Lung (tissue), 12 donors: ENCODE results near the gene NHLH2. TPM values are rescaled to one million over a fixed set of nuclear protein-coding genes. Genes with fewer than 3 reads are reported as not detected.

Source experiments
- ATAC-seq: fragments of 200-7000 bp; cut with Tn5 transposase; one replicate; pipeline ENCODE4 v1.9.1; 2020; ENCODE audit warnings: moderate number of reproducible peaks; ENCODE audit not compliant: insufficient read depth, low FRiP score
- DNase-seq, 3 donors: peaks; one replicate each; pipeline ENCODE4 v3.0.0-alpha.2; 2013 to 2017
- H3K27ac ChIP-seq, 2 donors: one replicate each; pipeline ENCODE4 v1.5.1; 2013; ENCODE audit warnings: mild to moderate bottlenecking in 2 of 2, moderate library complexity in 2 of 2, control low read depth in 1 of 2, inconsistent platforms in 1 of 2, low read depth in 1 of 2, low read length in 1 of 2
- H3K27me3 ChIP-seq, 3 donors: one replicate each; pipeline ENCODE4 v1.5.1; 2013; ENCODE audit warnings: low read length in 2 of 3; ENCODE audit not compliant: control insufficient read depth in 3 of 3, insufficient read depth in 3 of 3
- H3K36me3 ChIP-seq, 4 donors: one replicate each; pipeline ENCODE4 v1.5.1; 2013; ENCODE audit warnings: low read length in 4 of 4, mild to moderate bottlenecking in 1 of 4, moderate library complexity in 1 of 4; ENCODE audit not compliant: control insufficient read depth in 4 of 4, insufficient read depth in 4 of 4
- H3K4me1 ChIP-seq, 5 donors: one replicate each; pipeline ENCODE4 v1.5.1; 2013; ENCODE audit warnings: low read length in 5 of 5, mild to moderate bottlenecking in 2 of 5, moderate library complexity in 1 of 5; ENCODE audit not compliant: control insufficient read depth in 5 of 5, insufficient read depth in 5 of 5
- H3K4me3 ChIP-seq: one replicate; pipeline ENCODE4 v1.5.1; 2013; ENCODE audit warnings: mild to moderate bottlenecking, control low read depth, moderate library complexity
- H3K9ac ChIP-seq, 2 donors: one replicate each; pipeline ENCODE4 v1.5.1; 2013; ENCODE audit warnings: low read length in 2 of 2, control low read depth in 1 of 2; ENCODE audit not compliant: insufficient read depth in 1 of 2
- H3K9me3 ChIP-seq, 4 donors: one replicate each; pipeline ENCODE4 v1.5.1; 2013; ENCODE audit warnings: low read length in 3 of 4, mild to moderate bottlenecking in 1 of 4, moderate library complexity in 1 of 4; ENCODE audit not compliant: control insufficient read depth in 4 of 4, insufficient read depth in 3 of 4
- CTCF ChIP-seq: IDR thresholded peaks from 2 replicates; pipeline ENCODE4 v1.5.1; 2012; ENCODE audit warnings: mild to moderate bottlenecking; ENCODE audit errors: control extremely low read depth, extremely low read depth
- WGBS, 2 donors: extraction: QIAGEN DNeasy Blood & Tissue Kit; methylation state at CpG; one replicate each; pipeline ENCODE4 v1.1.7; 2013; 5-methylcytosine and 5-hydroxymethylcytosine counted together
- polyA plus RNA-seq, 2 donors: library from polyadenylated mRNA; stranded (reverse); fragments of 200-250 nt; gene quantifications; one replicate each; pipeline ENCODE4 v1.2.1, GENCODE V29; 2013
- total RNA-seq, 2 donors: library from RNA; depleted of rRNA in 1 of 2; stranded (reverse); fragments of >200 nt in 1 of 2; gene quantifications; one replicate each; pipeline ENCODE4 v1.2.1, GENCODE V29; 2014 to 2021
- donor health status: control.
- donor health status: control.
- donor health status: Bipolar disorder and iron deficiency.
- donor health status: healthy.
- donor health status: DM: yes; HTN: yes; CAD: no.

NHLH2 gene
- total and polyA plus RNA-seq, 4 donors: 0.04 to 0.18 TPM; not detected in 2

- ATAC-seq: no peak
- Histone ChIP-seq H3K9me3 (no peaks in the 10 kb centered on the region), H3K36me3 (no peaks in the 10 kb centered on the region), H3K4me3 (no peak overlapping the region), H3K4me1 (no peaks in the 10 kb centered on the region), H3K9ac (no peak overlapping the region), H3K27ac (no peak overlapping the region), H3K27me3 (no peaks in the 10 kb centered on the region)
- WGBS, 2 donors: 73 to 80% methylated on average over 8 of the region's 8 CpGs
- no peak for TF ChIP-seq CTCF
- DNase-seq: no peak
Observed at GRCh38 chr1:115882913-115883902, 42.3 kb upstream of the NHLH2 start.

- H3K36me3 ChIP-seq: no peaks in the 10 kb centered on the region
- no peak for TF ChIP-seq CTCF
- DNase-seq (no peak), ATAC-seq (no peak)
- no peak overlapping the region for H3K27ac ChIP-seq
- no peaks in the 10 kb centered on the region for H3K9me3 ChIP-seq
- no peaks in the 10 kb centered on the region for H3K4me1 ChIP-seq
- H3K4me3 ChIP-seq: no peak overlapping the region
- 75 to 87% methylated on average over 1 of the region's 1 CpG for WGBS, 2 donors
- no peaks in the 10 kb centered on the region for H3K27me3 ChIP-seq
- no peak overlapping the region for H3K9ac ChIP-seq
Observed at GRCh38 chr1:115880981-115881672, 40.2 kb upstream of the NHLH2 start.

- no peak overlapping the region for H3K9ac ChIP-seq
- no peak overlapping the region for H3K27ac ChIP-seq
- H3K4me1 ChIP-seq: no peaks in the 10 kb centered on the region
- no peaks in the 10 kb centered on the region for H3K9me3 ChIP-seq
- DNase-seq (no peak), ATAC-seq (no peak)
- H3K36me3 ChIP-seq: no peaks in the 10 kb centered on the region
- H3K4me3 ChIP-seq: no peak overlapping the region
- no peaks in the 10 kb centered on the region for H3K27me3 ChIP-seq
- TF ChIP-seq CTCF: no peak
- 61 to 70% methylated on average over 1 of the region's 1 CpG for WGBS, 2 donors
Observed at GRCh38 chr1:115879977-115880376, 39.1 kb upstream of the NHLH2 start.
